ENCODE data around the gene SELPLG. TPM values are rescaled to one million over a fixed set of nuclear protein-coding genes. Genes with fewer than 3 reads are reported as not detected.

Gene SELPLG
- total and polyA plus RNA-seq, 8 donors = 1.2 to 6.1 (median 3.0) TPM

GRCh38 chr12:108614041-108614440 is 19.7 kb downstream of the SELPLG start:
- H3K27me3 ChIP-seq = peaks cover 0 to 8% (median 0%) of the 10 kb centered on the region in 3 donors
- TF ChIP-seq POLR2AphosphoS5 (IDR thresholded peaks at IDR 0.05) = no peak
- TF ChIP-seq EP300 (IDR thresholded peaks at IDR 0.05) = no peak
- TF ChIP-seq, protein P1, sequence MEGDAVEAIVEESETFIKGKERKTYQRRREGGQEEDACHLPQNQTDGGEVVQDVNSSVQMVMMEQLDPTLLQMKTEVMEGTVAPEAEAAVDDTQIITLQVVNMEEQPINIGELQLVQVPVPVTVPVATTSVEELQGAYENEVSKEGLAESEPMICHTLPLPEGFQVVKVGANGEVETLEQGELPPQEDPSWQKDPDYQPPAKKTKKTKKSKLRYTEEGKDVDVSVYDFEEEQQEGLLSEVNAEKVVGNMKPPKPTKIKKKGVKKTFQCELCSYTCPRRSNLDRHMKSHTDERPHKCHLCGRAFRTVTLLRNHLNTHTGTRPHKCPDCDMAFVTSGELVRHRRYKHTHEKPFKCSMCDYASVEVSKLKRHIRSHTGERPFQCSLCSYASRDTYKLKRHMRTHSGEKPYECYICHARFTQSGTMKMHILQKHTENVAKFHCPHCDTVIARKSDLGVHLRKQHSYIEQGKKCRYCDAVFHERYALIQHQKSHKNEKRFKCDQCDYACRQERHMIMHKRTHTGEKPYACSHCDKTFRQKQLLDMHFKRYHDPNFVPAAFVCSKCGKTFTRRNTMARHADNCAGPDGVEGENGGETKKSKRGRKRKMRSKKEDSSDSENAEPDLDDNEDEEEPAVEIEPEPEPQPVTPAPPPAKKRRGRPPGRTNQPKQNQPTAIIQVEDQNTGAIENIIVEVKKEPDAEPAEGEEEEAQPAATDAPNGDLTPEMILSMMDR (IDR thresholded peaks at IDR 0.05) = no peak
- no peak for TF ChIP-seq POLR2A (IDR thresholded peaks at IDR 0.05)
- no peaks in the 10 kb centered on the region for H3K36me3 ChIP-seq
- intact Hi-C loops (cut with DNase I; ENCODE audit: low total_unique reads) = no loop called here
- no peaks in the 10 kb centered on the region for H3K9me3 ChIP-seq
- no peak overlapping the region for H3K4me3 ChIP-seq
- 74 to 85% (median 81%) methylated on average over 3 to 4 of the region's 4 CpGs for WGBS, 5 donors
- no peak overlapping the region for H3K27ac ChIP-seq
- H3K4me1 ChIP-seq = peaks cover 0 to 41% (median 22%) of the 10 kb centered on the region in 4 donors
- DNase-seq = no peak

- TF ChIP-seq POLR2AphosphoS5 (IDR thresholded peaks at IDR 0.05) (no peak), POLR2A (IDR thresholded peaks at IDR 0.05) (no peak), EP300 (IDR thresholded peaks at IDR 0.05) (no peak)
- TF ChIP-seq, protein P1 (IDR thresholded peaks at IDR 0.05) = no peak
- intact Hi-C loops (cut with DNase I; ENCODE audit: low total_unique reads) = no loop called here
- no peaks in the 10 kb centered on the region for H3K9me3 ChIP-seq
- no peak overlapping the region for H3K4me3 ChIP-seq
- WGBS, 5 donors = 40 to 56% (median 51%) methylated on average over 8 to 9 of the region's 9 CpGs
- H3K27ac ChIP-seq = no peak overlapping the region
- peaks cover 0 to 8% (median 0%) of the 10 kb centered on the region in 3 donors for H3K27me3 ChIP-seq
- H3K36me3 ChIP-seq = no peaks in the 10 kb centered on the region
- no peak for DNase-seq
- H3K4me1 ChIP-seq = peaks cover 0 to 41% (median 21%) of the 10 kb centered on the region in 4 donors
These were observed 20.1 kb downstream of the SELPLG start for GRCh38 chr12:108613548-108613947.

- WGBS, 5 donors = 63 to 84% (median 71%) methylated on average over 6 to 8 of the region's 8 CpGs
- no peaks in the 10 kb centered on the region for H3K36me3 ChIP-seq
- no peak overlapping the region for H3K4me3 ChIP-seq
- H3K27ac ChIP-seq = no peak overlapping the region
- no peaks in the 10 kb centered on the region for H3K9me3 ChIP-seq
- TF ChIP-seq POLR2A (IDR thresholded peaks at IDR 0.05) = no peak
- TF ChIP-seq EP300 (IDR thresholded peaks at IDR 0.05) = no peak
- TF ChIP-seq POLR2AphosphoS5 (IDR thresholded peaks at IDR 0.05) = no peak
- TF ChIP-seq, protein P1 (IDR thresholded peaks at IDR 0.05) = no peak
- intact Hi-C loops (cut with DNase I; ENCODE audit: low total_unique reads) = no loop called here
- H3K27me3 ChIP-seq = peaks cover 0 to 8% (median 1%) of the 10 kb centered on the region in 3 donors
- no peak for DNase-seq
- H3K4me1 ChIP-seq = peaks cover 0 to 35% (median 15%) of the 10 kb centered on the region in 4 donors
These were observed 20.9 kb downstream of the SELPLG start for GRCh38 chr12:108612788-108613282.

DNA sequence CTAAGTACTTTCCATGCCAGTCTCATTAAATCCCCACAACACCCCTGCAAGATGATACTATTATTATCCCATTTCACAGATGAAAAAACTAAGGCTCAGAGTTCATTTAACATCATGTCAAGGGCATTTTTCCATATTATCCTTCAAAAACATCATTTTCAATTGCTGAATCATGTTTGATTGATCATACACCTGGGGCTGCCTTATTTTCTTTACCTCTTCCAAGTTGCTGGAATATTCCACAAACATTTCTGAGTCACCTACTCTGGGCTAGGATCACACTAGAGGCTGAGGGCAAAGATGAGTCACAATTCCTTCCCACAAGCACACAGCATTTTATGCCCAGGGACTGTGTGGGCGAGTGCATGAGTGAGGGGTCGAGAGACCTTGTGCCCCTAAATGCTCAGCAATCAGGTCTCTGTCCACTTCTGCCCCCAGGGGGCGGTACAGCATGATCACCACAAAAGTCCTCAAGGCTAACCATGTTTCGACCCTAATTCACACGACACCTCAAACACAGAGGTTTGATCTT is 21.7 kb downstream of the SELPLG start:
- no peak for DNase-seq
- 39 to 82% (median 53%) methylated on average over 2 to 5 of the region's 5 CpGs for WGBS, 5 donors
- intact Hi-C loops (cut with DNase I; ENCODE audit: low total_unique reads) = no loop called here

More for the DNA sequence above, 21.7 kb downstream of the SELPLG start:
- no peak for TF ChIP-seq POLR2A (IDR thresholded peaks at IDR 0.05)
- TF ChIP-seq, protein P1 (IDR thresholded peaks at IDR 0.05) = peak in 2 of 7 experiments; percentile 9 to 17
- H3K36me3 ChIP-seq = no peaks in the 10 kb centered on the region
- H3K27ac ChIP-seq = no peak overlapping the region
- peaks cover 0 to 8% (median 3%) of the 10 kb centered on the region in 3 donors for H3K27me3 ChIP-seq
- peaks cover 0 to 26% (median 9%) of the 10 kb centered on the region in 4 donors for H3K4me1 ChIP-seq
- no peak overlapping the region for H3K4me3 ChIP-seq
- no peaks in the 10 kb centered on the region for H3K9me3 ChIP-seq

Data from stomach (tissue), 9 donors.